ENCODE measurements around the gene IQUB. TPM values are rescaled to one million over a fixed set of nuclear protein-coding genes. Genes with fewer than 3 reads are reported as not detected.

The IQUB gene
- total RNA-seq, 1 donor from 2014 or later, result 0.63 TPM

DNA sequence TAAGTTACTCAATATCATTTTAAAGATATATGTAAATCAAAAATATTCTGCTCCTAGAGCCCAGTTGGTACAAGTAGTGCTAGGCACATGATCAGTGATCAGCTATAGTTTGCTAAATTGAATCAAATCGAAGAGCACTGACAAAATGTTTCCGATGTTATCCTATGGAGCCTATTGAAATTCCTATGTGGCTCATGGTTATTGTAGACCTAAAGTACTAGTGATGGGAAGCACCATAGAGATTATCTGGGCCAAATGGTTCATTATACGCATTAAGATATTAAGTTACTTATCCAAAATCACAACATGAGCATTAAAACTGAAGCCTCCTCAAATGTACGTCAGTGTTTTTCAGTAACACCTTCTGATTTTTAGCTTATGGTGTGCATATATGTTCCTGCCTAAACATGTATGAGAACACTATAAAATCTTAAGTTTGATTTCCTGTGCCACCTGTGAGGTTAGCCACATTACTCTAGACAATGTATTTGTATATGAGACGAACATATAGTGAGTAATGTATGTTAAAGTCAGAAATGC is 103.2 kb downstream of the IQUB start:
- Histone ChIP-seq H3K36me3 (ENCODE audit: control insufficient read depth, insufficient read depth, low read length) (no peaks in the 10 kb centered on the region), H3K27me3 (ENCODE audit: control insufficient read depth, insufficient read depth, low read length) (no peaks in the 10 kb centered on the region), H3K4me3 (ENCODE audit: low read depth, low read length) (no peak overlapping the region)
- no peak for DNase-seq (ENCODE audit: low read depth)
- TF ChIP-seq, protein P1, sequence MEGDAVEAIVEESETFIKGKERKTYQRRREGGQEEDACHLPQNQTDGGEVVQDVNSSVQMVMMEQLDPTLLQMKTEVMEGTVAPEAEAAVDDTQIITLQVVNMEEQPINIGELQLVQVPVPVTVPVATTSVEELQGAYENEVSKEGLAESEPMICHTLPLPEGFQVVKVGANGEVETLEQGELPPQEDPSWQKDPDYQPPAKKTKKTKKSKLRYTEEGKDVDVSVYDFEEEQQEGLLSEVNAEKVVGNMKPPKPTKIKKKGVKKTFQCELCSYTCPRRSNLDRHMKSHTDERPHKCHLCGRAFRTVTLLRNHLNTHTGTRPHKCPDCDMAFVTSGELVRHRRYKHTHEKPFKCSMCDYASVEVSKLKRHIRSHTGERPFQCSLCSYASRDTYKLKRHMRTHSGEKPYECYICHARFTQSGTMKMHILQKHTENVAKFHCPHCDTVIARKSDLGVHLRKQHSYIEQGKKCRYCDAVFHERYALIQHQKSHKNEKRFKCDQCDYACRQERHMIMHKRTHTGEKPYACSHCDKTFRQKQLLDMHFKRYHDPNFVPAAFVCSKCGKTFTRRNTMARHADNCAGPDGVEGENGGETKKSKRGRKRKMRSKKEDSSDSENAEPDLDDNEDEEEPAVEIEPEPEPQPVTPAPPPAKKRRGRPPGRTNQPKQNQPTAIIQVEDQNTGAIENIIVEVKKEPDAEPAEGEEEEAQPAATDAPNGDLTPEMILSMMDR (IDR thresholded peaks at IDR 0.05; ENCODE audit: insufficient read depth, low read length, poor library complexity, severe bottlenecking), result no peak

DNA sequence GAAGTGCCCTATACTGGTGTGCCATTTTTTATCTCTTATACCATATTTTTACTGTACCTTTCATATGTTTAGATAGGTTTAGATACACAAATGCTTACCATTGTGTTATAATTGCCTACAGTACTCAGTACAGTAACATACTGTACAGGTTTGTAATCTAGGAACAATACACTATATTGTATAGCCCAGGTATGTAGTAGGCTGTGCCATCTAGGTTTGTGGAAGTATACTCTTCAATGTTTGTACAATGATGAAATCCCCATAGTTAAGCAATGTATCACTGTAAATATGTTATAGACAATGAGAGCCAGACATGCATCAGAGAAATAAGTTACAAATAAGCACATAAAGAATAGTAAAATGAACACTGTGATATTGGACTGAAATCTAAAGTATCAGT is 109.1 kb downstream of the IQUB start:
- DNase-seq (ENCODE audit: low read depth), result no peak
- Histone ChIP-seq H3K27me3 (ENCODE audit: control insufficient read depth, insufficient read depth, low read length) (no peaks in the 10 kb centered on the region), H3K36me3 (ENCODE audit: control insufficient read depth, insufficient read depth, low read length) (no peaks in the 10 kb centered on the region), H3K4me3 (ENCODE audit: low read depth, low read length) (no peak overlapping the region)
- TF ChIP-seq, protein P1 (IDR thresholded peaks at IDR 0.05; ENCODE audit: insufficient read depth, low read length, poor library complexity, severe bottlenecking), result no peak

DNA sequence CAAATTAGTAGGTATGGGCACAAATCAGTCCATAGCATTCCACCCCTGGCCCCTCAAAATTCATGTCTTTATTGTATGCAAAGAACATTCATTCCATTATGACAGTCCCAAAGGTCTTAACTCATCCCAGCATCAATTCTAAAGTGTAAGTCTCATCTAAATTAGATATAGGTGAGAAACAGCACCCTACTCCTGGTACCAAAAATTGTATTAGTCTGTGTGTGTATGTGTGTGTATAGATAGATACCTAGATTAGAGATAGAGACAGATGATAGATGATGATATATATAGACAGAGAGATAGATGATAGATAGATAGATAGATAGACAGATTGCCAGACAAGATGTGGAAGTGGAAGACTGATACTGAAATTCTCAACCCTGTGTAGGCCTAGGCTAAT is 109.9 kb downstream of the IQUB start:
- Histone ChIP-seq H3K4me3 (ENCODE audit: low read depth, low read length) (no peak overlapping the region), H3K36me3 (ENCODE audit: control insufficient read depth, insufficient read depth, low read length) (no peaks in the 10 kb centered on the region), H3K27me3 (ENCODE audit: control insufficient read depth, insufficient read depth, low read length) (no peaks in the 10 kb centered on the region)
- no peak for DNase-seq (ENCODE audit: low read depth)
- TF ChIP-seq, protein P1 (IDR thresholded peaks at IDR 0.05; ENCODE audit: insufficient read depth, low read length, poor library complexity, severe bottlenecking), result no peak

DNA sequence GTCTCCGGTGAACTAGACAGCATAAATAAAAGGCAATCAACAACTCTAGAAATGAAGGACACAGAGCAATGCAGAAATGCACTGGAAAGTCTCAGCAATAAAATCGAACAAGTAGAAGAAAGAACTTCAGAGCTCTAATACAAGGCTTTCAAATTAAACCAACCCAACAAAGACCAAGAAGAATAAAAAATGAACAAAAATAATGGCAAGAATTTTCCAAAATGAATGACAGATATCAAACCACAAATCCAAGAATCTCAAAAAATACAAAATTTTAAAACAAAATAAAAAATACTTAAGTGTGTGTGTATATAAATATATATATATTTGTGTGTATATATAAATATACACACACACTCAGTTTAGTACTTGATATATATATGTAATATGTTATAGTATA is 110.8 kb downstream of the IQUB start:
- H3K27me3 ChIP-seq (ENCODE audit: control insufficient read depth, insufficient read depth, low read length), result no peaks in the 10 kb centered on the region
- H3K36me3 ChIP-seq (ENCODE audit: control insufficient read depth, insufficient read depth, low read length), result no peaks in the 10 kb centered on the region
- TF ChIP-seq, protein P1 (IDR thresholded peaks at IDR 0.05; ENCODE audit: insufficient read depth, low read length, poor library complexity, severe bottlenecking), result no peak

DNA sequence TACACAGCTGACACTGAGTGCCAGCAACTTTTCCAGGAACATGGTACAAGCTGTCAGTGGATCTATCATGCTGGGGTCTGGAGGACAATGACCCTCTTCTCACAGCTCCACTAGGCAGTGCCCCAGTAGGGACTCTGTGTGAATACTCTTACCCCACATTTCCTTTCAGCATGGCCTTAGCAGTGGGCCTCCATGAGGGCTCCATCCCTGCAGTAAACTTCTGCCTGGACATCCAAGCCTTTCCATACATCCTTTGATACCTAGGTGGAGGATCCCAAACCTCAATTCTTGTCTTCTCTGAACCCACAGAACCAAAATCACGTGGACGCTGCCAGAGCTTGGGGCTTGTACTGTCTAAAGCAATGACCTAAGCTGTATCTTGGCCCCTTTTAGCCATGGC is 116.8 kb downstream of the IQUB start:
- Histone ChIP-seq H3K36me3 (ENCODE audit: control insufficient read depth, insufficient read depth, low read length) (no peaks in the 10 kb centered on the region), H3K27me3 (ENCODE audit: control insufficient read depth, insufficient read depth, low read length) (no peaks in the 10 kb centered on the region), H3K4me3 (ENCODE audit: low read depth, low read length) (no peak overlapping the region)
- DNase-seq (ENCODE audit: low read depth), result no peak
- TF ChIP-seq, protein P1 (IDR thresholded peaks at IDR 0.05; ENCODE audit: insufficient read depth, low read length, poor library complexity, severe bottlenecking), result no peak

More for the DNA sequence above, 110.8 kb downstream of the IQUB start:
- no peak for DNase-seq (ENCODE audit: low read depth)
- no peak overlapping the region for H3K4me3 ChIP-seq (ENCODE audit: low read depth, low read length)

DNA sequence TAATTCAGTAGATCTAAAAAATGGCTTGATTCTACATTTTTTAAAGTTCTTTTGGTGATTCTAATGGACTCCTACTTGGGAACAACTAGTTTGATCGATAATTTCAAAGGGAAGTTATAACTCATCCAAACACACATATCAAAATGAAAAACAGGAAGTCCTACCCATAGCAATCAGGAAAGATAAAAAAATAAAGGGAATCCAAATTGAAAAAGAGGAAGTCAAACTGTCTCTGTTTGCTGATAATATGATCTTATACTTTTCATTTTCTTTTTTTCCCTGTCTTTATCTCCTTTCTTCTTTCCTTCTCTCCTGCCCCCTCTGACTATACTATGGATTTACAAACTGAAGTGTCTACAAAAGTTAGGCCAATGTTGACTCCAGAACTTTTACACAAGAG is 118.8 kb downstream of the IQUB start:
- no peaks in the 10 kb centered on the region for H3K36me3 ChIP-seq (ENCODE audit: control insufficient read depth, insufficient read depth, low read length)
- DNase-seq (ENCODE audit: low read depth), result no peak
- no peak overlapping the region for H3K4me3 ChIP-seq (ENCODE audit: low read depth, low read length)
- TF ChIP-seq, protein P1 (IDR thresholded peaks at IDR 0.05; ENCODE audit: insufficient read depth, low read length, poor library complexity, severe bottlenecking), result no peak
- no peaks in the 10 kb centered on the region for H3K27me3 ChIP-seq (ENCODE audit: control insufficient read depth, insufficient read depth, low read length)
